GM18861 (cell line): Measurements from ENCODE around the gene LCE2C.
"Not testable (repeated sequence)": the region's sequence is repeated elsewhere in the genome, so short reads cannot be mapped to it uniquely, and the experiment has no call there.

Source experiments
- ATAC-seq: cut with Tn5 transposase; IDR thresholded peaks from one replicate; pipeline ENCODE4 v1.9.1; 2021; ENCODE audit not compliant: unreplicated experiment

LCE2C gene

GRCh38 chr1:152674983-152675382 lies at the start of gene LCE2C:
Gene LCE2C, plus strand, starts transcription at chr1:152675279. Its CDS starts 737 bp downstream, at chr1:152676016.
- ATAC-seq, result not testable (repeated sequence)

DNA sequence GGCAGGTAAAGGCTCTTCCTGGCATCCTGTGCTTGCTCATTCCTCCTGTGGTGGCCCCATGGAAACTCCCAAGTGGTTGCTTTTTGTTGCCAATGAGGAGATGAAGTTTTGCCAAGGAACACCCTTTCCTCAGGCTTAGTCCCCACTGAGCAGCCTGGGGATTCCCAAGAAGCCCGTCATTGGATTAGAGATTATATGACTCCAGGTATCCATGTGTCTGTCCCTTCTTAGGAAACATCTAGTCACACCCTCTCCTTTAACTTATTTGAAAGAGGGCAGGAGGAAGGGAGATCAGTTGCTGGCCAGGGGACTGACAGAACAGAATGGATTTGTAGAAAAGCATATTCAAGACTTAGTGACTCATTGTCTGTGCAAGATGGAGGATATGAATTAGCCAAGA lies 48.3 kb upstream of the LCE2C start:
- ATAC-seq, result no peak

- ATAC-seq, result no peak
Measured at GRCh38 chr1:152630596-152630995, 44.5 kb upstream of the LCE2C start.

GRCh38 chr1:152640351-152640750 lies 34.7 kb upstream of the LCE2C start:
- ATAC-seq, result no peak

DNA sequence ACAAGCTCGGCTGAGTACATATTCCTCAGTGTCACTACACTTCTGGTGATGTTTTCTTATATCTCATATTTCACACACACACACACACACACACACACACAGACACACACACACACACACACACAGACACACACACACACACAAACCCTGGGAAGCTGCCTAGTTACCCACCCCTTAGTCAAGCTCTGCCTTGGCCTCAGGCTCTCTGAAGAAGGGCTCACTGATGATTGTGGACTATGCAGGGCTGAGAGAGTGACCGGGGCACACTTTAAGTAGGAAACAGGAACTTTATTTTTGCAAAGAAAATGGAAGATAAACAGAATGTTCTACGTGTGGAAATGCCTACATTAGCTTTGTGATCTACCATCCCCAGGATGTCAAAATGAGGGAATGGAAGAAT lies 31.1 kb upstream of the LCE2C start:
- ATAC-seq, result no peak

DNA sequence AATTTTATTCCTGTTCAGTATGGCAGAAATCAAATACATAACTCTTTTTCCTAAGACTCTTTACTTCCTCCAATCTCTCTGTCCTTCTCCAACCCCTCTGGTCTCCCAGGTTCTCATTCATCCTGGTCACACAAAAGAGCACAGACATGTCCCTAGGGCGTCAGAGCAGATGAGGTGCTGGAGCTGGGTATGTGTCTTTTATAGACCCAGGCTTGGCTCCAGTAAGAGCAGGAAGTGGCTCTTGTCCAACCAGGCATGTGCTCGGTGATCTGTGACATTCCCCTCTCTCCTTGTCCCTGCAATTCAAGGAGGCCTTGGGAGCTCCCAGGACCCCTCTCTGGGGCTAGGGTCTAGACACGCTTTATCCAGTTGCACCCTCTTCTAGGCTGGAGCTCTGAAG lies 29.9 kb upstream of the LCE2C start:
- ATAC-seq, result no peak

GRCh38 chr1:152646656-152647055 lies 28.4 kb upstream of the LCE2C start:
- ATAC-seq, result no peak

DNA sequence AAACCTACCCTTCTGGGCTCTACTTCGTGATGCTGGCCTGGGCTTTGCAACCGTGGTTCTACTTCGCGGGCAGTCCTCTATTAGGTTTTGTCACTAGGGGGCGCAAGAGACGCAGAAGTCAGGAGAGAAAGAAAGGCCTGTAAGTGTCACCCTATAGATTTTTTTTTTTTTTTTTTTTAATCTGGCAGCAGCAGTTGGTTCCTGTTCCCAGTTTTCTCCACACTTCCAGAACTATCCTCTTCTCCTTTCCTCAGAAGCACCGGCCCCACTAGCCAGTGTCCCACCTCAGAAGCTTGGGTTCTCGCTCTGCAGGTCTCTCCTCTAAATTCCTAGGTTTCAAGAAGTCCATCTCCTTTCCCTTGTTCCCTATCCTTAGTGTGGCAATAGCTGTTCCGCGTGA lies 21.0 kb upstream of the LCE2C start:
- no peak for ATAC-seq

DNA sequence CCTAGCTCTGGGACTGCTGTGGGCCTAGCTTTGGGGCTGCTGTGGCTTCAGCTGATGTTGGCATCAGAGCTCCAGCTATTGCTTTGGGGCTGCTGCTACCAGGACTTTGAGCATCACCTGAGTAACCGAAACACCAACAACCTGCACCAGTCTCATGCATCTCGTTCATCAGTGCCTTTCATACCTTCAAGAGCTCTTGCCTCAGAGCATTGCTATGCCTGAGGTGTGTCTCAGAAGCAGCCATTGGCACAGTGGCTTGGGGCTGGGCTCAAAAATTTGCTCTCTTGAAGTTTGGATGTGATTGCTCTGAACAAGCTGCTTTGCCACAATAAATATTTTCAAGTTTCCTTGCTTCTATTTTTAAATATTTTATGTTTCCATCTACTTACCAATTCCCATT lies 18.6 kb upstream of the LCE2C start:
- ATAC-seq, result no peak

DNA sequence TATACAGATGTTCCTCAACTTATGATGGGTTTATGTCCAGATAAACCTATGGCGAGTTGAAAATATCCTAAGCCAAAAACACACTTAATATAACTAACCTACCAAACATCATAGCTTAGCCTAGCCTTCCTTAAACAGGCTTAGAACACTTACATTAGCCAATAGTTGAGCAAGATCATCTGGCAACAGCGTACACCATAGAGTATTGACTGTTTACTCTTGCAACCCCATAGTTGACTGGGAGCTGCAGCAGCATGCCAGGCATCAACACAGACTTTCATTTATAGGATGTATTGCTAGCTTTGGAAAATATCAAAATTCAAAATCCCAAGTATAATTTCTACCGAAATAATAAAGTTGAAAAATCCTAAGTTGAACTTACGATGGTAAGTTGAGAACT lies 17.4 kb upstream of the LCE2C start:
- no peak for ATAC-seq

DNA sequence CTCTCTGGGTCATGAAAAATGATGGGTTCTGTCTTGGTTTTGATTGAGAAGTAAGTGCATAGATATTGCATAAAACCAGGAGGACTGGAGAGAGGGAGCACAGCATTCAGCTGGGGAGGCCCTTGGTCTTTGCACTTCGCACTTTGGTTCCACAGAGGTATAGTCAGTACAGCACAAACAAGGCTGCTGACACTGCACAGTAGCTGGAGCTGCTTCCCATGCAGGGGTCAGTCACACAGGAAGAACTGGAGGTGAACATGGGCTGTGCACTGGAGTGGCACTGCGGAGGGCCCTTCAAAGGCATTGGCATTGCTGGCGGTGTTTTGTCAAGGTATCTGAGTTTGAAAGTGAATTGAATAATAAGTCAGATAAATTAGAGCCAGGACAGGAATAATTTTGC lies 16.4 kb upstream of the LCE2C start:
- no peak for ATAC-seq

- no peak for ATAC-seq
Measured at GRCh38 chr1:152663098-152663497, 12.0 kb upstream of the LCE2C start, which contains the start of gene LCE2D. Gene LCE2D, plus strand, starts transcription at chr1:152663380. Its CDS starts 726 bp downstream, at chr1:152664106.

DNA sequence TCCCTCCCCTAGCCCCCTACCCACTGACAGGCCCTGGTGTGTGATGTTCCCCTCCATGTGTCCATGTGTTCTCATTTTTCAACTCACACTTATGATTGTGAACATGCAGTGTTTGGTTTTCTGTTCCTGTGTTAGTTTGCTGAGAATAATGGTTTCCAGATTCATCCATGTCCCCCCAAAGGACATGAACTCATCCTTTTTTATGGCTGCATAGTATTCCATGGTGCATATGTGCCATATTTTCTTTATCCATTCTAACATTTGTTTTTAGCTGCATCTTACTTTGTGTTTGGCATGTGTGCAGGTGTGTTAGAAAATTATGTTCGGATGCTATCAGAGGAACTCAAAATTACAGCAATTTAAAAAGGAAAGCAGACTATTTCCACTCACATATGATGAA lies 8.9 kb upstream of the LCE2C start:
- not testable (repeated sequence) for ATAC-seq

GRCh38 chr1:152667648-152668047 lies 7.4 kb upstream of the LCE2C start:
- ATAC-seq, result no peak

- no peak for ATAC-seq
Measured at GRCh38 chr1:152673016-152673415, 2.1 kb upstream of the LCE2C start.

- no peak for ATAC-seq
Measured at GRCh38 chr1:152679459-152679858, 4.4 kb downstream of the LCE2C start.

GRCh38 chr1:152681616-152682015 lies 6.5 kb downstream of the LCE2C start:
- no peak for ATAC-seq

DNA sequence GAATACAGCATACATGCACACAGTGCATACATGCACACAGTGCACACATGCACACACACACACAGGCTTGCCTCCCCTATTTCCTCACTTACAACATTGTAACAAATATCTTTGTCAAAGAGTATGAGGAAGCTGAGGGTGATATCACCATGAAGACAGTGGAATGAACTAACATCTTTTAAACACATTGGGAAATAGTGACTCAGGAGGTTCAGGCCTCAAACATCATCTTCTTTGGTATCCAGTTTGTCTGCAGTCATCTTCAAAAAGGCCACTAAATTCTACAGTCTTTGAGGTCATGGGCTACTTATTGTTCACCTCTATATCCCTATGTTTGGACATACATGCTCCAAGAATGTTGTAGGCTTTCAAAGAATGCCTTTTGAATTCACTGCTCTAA lies 8.8 kb downstream of the LCE2C start:
- ATAC-seq, result no peak

DNA sequence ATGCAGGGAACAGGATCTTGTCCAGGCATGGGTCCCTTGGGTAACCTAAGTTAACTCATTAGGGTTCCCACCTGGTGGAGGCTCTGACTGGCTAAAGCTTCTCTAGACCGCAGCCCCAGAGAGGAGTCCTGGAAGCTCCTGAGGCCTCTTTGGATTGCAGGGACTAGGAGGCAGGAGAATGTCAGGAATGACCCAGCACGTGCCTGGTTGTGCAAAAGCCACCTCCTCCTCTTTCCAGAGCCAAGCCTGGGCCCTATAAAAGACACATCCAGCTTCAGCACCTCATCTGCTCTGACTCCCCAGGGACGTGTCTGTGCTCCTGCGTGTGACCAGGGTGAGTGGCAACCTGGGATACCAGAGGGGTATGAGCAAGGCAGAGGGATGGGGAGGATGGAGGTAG lies 10.7 kb downstream of the LCE2C start, which contains the start of gene LCE2B:
Gene LCE2B (plus strand): TSS at position 301 of the 400 bp plus-strand sequence. CDS start 721 bp downstream, outside the sequence.
- ATAC-seq, result not testable (repeated sequence)

- no peak for ATAC-seq
Measured at GRCh38 chr1:152697701-152698600, 22.9 kb downstream of the LCE2C start, which contains the start of gene LCE2A. Gene LCE2A, plus strand, starts transcription at chr1:152698345. Its CDS starts 557 bp downstream, at chr1:152698902.

DNA sequence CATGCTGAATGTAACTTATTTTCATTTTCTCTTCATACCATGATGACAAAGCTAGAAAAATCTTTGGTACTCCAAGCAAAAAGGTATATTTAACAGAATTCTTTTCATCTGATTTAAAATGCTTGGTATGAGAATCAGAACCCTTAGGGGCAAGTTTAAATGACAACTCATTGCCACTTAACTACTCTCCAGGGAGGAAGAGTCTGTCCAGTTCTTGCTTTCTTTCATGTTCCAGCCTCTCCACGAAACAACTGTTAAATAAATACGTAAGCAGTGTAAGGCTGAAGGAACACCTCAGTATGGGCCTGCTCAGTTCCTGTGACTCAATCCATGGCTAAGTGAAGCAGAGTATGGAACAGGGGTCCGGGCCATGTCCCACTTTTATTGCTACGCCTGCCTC lies 24.7 kb downstream of the LCE2C start:
- no peak for ATAC-seq

DNA sequence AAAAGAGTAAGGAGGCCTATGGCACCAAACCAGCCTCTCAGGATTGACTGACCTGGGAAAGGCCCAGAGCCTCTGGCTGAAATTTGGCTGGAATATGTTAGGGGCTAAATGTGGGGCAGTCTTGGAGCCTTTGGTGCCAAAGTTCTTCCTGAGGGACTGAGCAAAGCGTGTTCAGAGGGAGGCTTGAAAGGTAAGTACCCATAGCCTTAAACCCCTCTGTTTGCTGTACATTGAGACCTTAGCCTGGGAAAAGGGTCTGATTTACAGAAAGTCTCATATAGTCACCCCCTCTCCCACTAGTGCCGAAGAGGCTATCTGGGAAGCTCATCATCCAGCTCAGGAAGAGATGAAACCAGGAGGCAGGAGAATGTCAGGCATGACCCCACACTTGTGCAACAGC lies 32.8 kb downstream of the LCE2C start, which contains the start of gene LCE4A:
Gene LCE4A (plus strand): TSS at position 301 of the 400 bp plus-strand sequence. CDS start 916 bp downstream, outside the sequence.
- ATAC-seq, result no peak
